H1 (cell line): ENCODE results near the gene POTEM. TPM values are rescaled to one million over a fixed set of nuclear protein-coding genes. Genes with fewer than 3 reads are reported as not detected.
"Not testable (repeated sequence)": the region's sequence is repeated elsewhere in the genome, so short reads cannot be mapped to it uniquely, and the experiment has no call there.

Experiments
- CTCF ChIA-PET: fragments of 300-600 bp; sonication (Branson Sonifier 250); formaldehyde crosslinking; loops from one replicate; lab custom pipeline; 2021; ENCODE audit not compliant: partially characterized antibody; lab: Charles Lee
- POLR2A ChIA-PET: fragments of 300-600 bp; sonication (Branson Sonifier 250); formaldehyde crosslinking; loops from one replicate; lab custom pipeline; 2021; ENCODE audit warnings: inconsistent platforms; ENCODE audit not compliant: partially characterized antibody; lab: Charles Lee
- DNase-seq, 2 experiments: peaks; one replicate each; pipeline versions ENCODE4 v3.0.0 to v3.0.0-alpha.2; 2010 to 2022; ENCODE audit warnings: low spot score in 2 of 2, low read depth in 1 of 2, mixed read lengths in 1 of 2
- FAIRE-seq: peaks from 2 replicates; lab custom pipeline; 2011; peaks lifted over from hg19 to GRCh38; lab: Jason Lieb, UNC
- H2AFZ ChIP-seq: 2 replicates; pipeline ENCODE4 v1.8.1; 2012; ENCODE audit warnings: low read length, inconsistent platforms
- H2AK5ac ChIP-seq: 2 replicates; pipeline ENCODE4 v1.6.1; 2013; ENCODE audit warnings: low read depth, low read length
- H2BK120ac ChIP-seq: replicated peaks from 2 replicates; pipeline ENCODE3; 2013; ENCODE audit warnings: low read depth, low read length, inconsistent platforms
- H2BK12ac ChIP-seq: 2 replicates; pipeline ENCODE4 v1.6.1; 2013; ENCODE audit warnings: low read depth, low read length
- H2BK15ac ChIP-seq: 2 replicates; pipeline ENCODE4 v1.6.1; 2013; ENCODE audit warnings: low read length
- H2BK20ac ChIP-seq: 2 replicates; pipeline ENCODE4 v1.6.1; 2013; ENCODE audit warnings: low read length
- H2BK5ac ChIP-seq: 2 replicates; pipeline ENCODE4 v1.6.1; 2013; ENCODE audit warnings: low read depth, low read length
- H3K14ac ChIP-seq: 2 replicates; pipeline ENCODE4 v1.6.1; 2013; ENCODE audit warnings: inconsistent platforms; ENCODE audit not compliant: insufficient read length
- H3K18ac ChIP-seq: 2 replicates; pipeline ENCODE4 v1.6.1; 2013; ENCODE audit warnings: low read length; ENCODE audit errors: extremely low read depth
- H3K23ac ChIP-seq: 2 replicates; pipeline ENCODE4 v1.6.1; 2013; ENCODE audit warnings: inconsistent platforms; ENCODE audit not compliant: insufficient read length
- H3K23me2 ChIP-seq: 2 replicates; pipeline ENCODE4 v1.6.1; 2013; ENCODE audit warnings: low read depth, low read length
- H3K27ac ChIP-seq: 2 replicates; pipeline ENCODE4 v1.6.1; 2011; ENCODE audit warnings: low read depth, low read length, inconsistent platforms
- H3K27me3 ChIP-seq, 4 experiments: replicated peaks in 1 of 4; 1 replicate in 1 of 4; 2 replicates in 3 of 4; pipeline versions ENCODE4 v1.6.1 to v1.8.1; 2011 to 2013; ENCODE audit warnings: low read length in 3 of 4, mild to moderate bottlenecking in 3 of 4, inconsistent platforms in 2 of 4, mixed read lengths in 2 of 4, moderate library complexity in 1 of 4; ENCODE audit not compliant: control insufficient read depth in 3 of 4, insufficient read depth in 3 of 4; ENCODE audit errors: extremely low read depth in 1 of 4
- H3K36me3 ChIP-seq, 4 experiments: 2 replicates each; pipeline versions ENCODE4 v1.6.1 to v1.8.1; 2011 to 2013; ENCODE audit warnings: mild to moderate bottlenecking in 4 of 4, low read length in 3 of 4, moderate library complexity in 2 of 4, control low read depth in 1 of 4, inconsistent platforms in 1 of 4; ENCODE audit not compliant: insufficient read depth in 4 of 4, control insufficient read depth in 2 of 4
- H3K4ac ChIP-seq: replicated peaks from 2 replicates; pipeline ENCODE3; 2013; ENCODE audit warnings: low read length, low read depth, mixed read lengths, inconsistent platforms; ENCODE audit not compliant: insufficient read length
- H3K4me1 ChIP-seq, 4 experiments: replicated peaks in 1 of 4; 1 replicate in 1 of 4; 2 replicates in 3 of 4; pipeline versions ENCODE4 v1.6.1 to v1.8.1; 2011 to 2013; ENCODE audit warnings: low read length in 3 of 4, inconsistent platforms in 2 of 4, mixed read lengths in 1 of 4; ENCODE audit not compliant: insufficient read depth in 4 of 4, control insufficient read depth in 3 of 4
- H3K4me2 ChIP-seq, 2 experiments: 2 replicates each; pipeline versions ENCODE4 v1.6.1 to v1.8.1; 2011 to 2013; ENCODE audit warnings: low read depth in 2 of 2, low read length in 2 of 2, control low read depth in 1 of 2, inconsistent platforms in 1 of 2, mild to moderate bottlenecking in 1 of 2; ENCODE audit not compliant: insufficient read depth in 1 of 2
- H3K4me3 ChIP-seq, 4 experiments: fragments of 200-600, 300-600 bp in 1 of 4; sonication (generic), shearing (Covaris generic), sonication (Bioruptor Twin) in 1 of 4; 2 replicates each; pipeline versions ENCODE4 v1.5.1 to v1.8.1; 2011 to 2016; ENCODE audit warnings: low read length in 4 of 4, low read depth in 3 of 4, control low read depth in 2 of 4, inconsistent platforms in 2 of 4, mild to moderate bottlenecking in 2 of 4, mixed read lengths in 1 of 4, moderate library complexity in 1 of 4; ENCODE audit not compliant: insufficient read depth in 2 of 4; ENCODE audit errors: extremely low read depth in 1 of 4
- H3K56ac ChIP-seq: replicated peaks from 2 replicates; pipeline ENCODE3; 2013; ENCODE audit warnings: low read depth, mild to moderate bottlenecking, mixed read lengths, low read length, inconsistent platforms; ENCODE audit not compliant: insufficient read length
- H3K79me1 ChIP-seq: 2 replicates; pipeline ENCODE4 v1.6.1; 2013; ENCODE audit warnings: low read depth, low read length, control low read depth
- H3K79me2 ChIP-seq, 2 experiments: 2 replicates each; pipeline versions ENCODE4 v1.6.1 to v1.8.1; 2012 to 2013; ENCODE audit warnings: low read length in 2 of 2, mild to moderate bottlenecking in 2 of 2, inconsistent platforms in 1 of 2; ENCODE audit not compliant: insufficient read depth in 2 of 2, control insufficient read depth in 1 of 2
- H3K9ac ChIP-seq, 4 experiments: replicated peaks in 1 of 4; 1 replicate in 1 of 4; 2 replicates in 3 of 4; pipeline versions ENCODE4 v1.6.1 to v1.8.1; 2011 to 2013; ENCODE audit warnings: low read depth in 3 of 4, low read length in 3 of 4, control low read depth in 2 of 4, mild to moderate bottlenecking in 2 of 4, moderate library complexity in 2 of 4, inconsistent platforms in 1 of 4; ENCODE audit errors: extremely low read depth in 1 of 4
- H3K9me3 ChIP-seq, 2 experiments: 2 replicates each; pipeline versions ENCODE4 v1.6.1 to v1.8.1; 2012 to 2013; ENCODE audit warnings: mild to moderate bottlenecking in 2 of 2, moderate library complexity in 2 of 2, control low read depth in 1 of 2, inconsistent platforms in 1 of 2, low read depth in 1 of 2, low read length in 1 of 2, mixed read lengths in 1 of 2; ENCODE audit not compliant: insufficient read depth in 2 of 2
- H4K20me1 ChIP-seq, 2 experiments: replicated peaks in 1 of 2; 2 replicates each; pipeline versions ENCODE3 to v1.8.1; 2011 to 2013; ENCODE audit warnings: inconsistent platforms in 2 of 2, low read length in 2 of 2, mild to moderate bottlenecking in 1 of 2; ENCODE audit not compliant: insufficient read depth in 2 of 2, control insufficient read depth in 1 of 2
- H4K5ac ChIP-seq: 2 replicates; pipeline ENCODE4 v1.6.1; 2013; ENCODE audit warnings: low read length, low read depth, mixed read lengths, inconsistent platforms; ENCODE audit not compliant: insufficient read length
- H4K8ac ChIP-seq: 2 replicates; pipeline ENCODE4 v1.8.0; 2013; ENCODE audit warnings: mild to moderate bottlenecking, moderate library complexity, low read length, inconsistent platforms; ENCODE audit not compliant: insufficient read depth; ENCODE audit errors: extremely low read depth
- H4K91ac ChIP-seq: replicated peaks from 2 replicates; pipeline ENCODE3; 2013; ENCODE audit warnings: low read length, mixed read lengths, inconsistent platforms; ENCODE audit not compliant: insufficient read length
- WGBS, 2 experiments: shearing (Covaris generic) in 1 of 2; methylation state at CpG; one replicate each; pipeline versions ENCODE4 v1.1.6 to v1.1.7; 2013 to 2015; ENCODE audit warnings: low lambda C conversion rate in 2 of 2, mixed read lengths in 2 of 2, inconsistent platforms in 1 of 2, low coverage in 1 of 2, missing lambda C conversion rate in 1 of 2; ENCODE audit not compliant: insufficient replicate concordance in 2 of 2, insufficient coverage in 1 of 2, insufficient read length in 1 of 2; ENCODE audit errors: extremely low coverage in 1 of 2, missing lambda C conversion rate in 1 of 2; 5-methylcytosine and 5-hydroxymethylcytosine counted together
- polyA plus RNA-seq, 7 experiments: library from polyadenylated mRNA; depleted of rRNA in 3 of 7; stranded (reverse) in 5 of 7; unstranded in 2 of 7; fragments of >200 nt in 5 of 7; fragments of 200-250 nt in 2 of 7; gene quantifications; 1 replicate in 5 of 7; 2 replicates in 1 of 7; 4 replicates in 1 of 7; pipeline versions ENCODE4 v1.2.1 to v1.2.3, GENCODE V29; 2011 to 2013; ENCODE audit warnings: missing spikeins in 2 of 7, mixed read lengths in 2 of 7
- total RNA-seq: library from RNA; stranded (reverse); fragmentation: NEBNext Ultra II Directional; extraction: Animal tissue kit (Norgen Biotek cat#: 25700); gene quantifications from 2 replicates; pipeline ENCODE4 v1.2.1, GENCODE V29; 2021

The POTEM gene
- total and polyA plus RNA-seq, 2 of the 8 experiments (the other 6 are each of a cell fraction or from before 2014, with no cell fraction given) = not detected

- H3K27ac ChIP-seq, CTCF ChIA-PET, H2AFZ ChIP-seq, FAIRE-seq, H2BK120ac ChIP-seq, H2AK5ac ChIP-seq, H3K23ac ChIP-seq, H3K14ac ChIP-seq, H2BK12ac ChIP-seq, H3K79me2 ChIP-seq, DNase-seq, H2BK15ac ChIP-seq, H4K91ac ChIP-seq, H3K36me3 ChIP-seq, H3K9ac ChIP-seq, H2BK5ac ChIP-seq, H3K27me3 ChIP-seq, H3K4ac ChIP-seq, H3K79me1 ChIP-seq, H4K8ac ChIP-seq, H4K5ac ChIP-seq, H3K9me3 ChIP-seq, POLR2A ChIA-PET, H3K23me2 ChIP-seq, H3K18ac ChIP-seq, H3K4me3 ChIP-seq, H3K56ac ChIP-seq, H3K4me2 ChIP-seq, H3K4me1 ChIP-seq, H2BK20ac ChIP-seq, H4K20me1 ChIP-seq: not testable (repeated sequence)
- WGBS, 2 experiments = no CpG with 5 or more reads among the region's 15 CpGs
Measured at GRCh38 chr14:19038785-19039184, 71.6 kb downstream of the POTEM start.

DNA sequence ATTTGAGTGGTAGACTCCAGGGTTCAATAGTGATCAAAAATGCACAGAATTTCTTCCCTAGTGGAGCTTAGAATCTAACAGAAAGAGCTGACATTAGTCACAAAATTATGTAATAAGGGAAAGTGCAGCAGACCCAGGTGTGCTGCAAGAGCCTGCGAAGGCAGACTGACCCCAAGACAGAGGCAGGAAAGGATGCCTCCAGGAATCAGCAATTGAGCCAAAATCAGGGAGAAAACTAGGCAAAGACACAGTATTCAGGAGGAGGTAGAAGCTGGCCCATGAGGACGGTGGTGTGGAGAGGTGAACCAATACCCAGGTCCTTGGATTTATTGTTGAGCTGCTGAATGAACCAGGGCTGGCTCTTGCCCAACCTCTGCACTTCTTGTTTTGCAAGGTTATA, 76.2 kb downstream of the POTEM start:
- H3K27me3 ChIP-seq, H3K4me1 ChIP-seq, H4K91ac ChIP-seq, H3K4ac ChIP-seq, H3K4me2 ChIP-seq, H3K36me3 ChIP-seq, H3K18ac ChIP-seq, H4K20me1 ChIP-seq, H3K9ac ChIP-seq, H3K27ac ChIP-seq, H2AK5ac ChIP-seq, H3K56ac ChIP-seq, H3K79me1 ChIP-seq, H4K8ac ChIP-seq, DNase-seq, H3K14ac ChIP-seq, H3K79me2 ChIP-seq, H3K9me3 ChIP-seq, H2BK120ac ChIP-seq, H2BK15ac ChIP-seq, H3K23me2 ChIP-seq, H2BK20ac ChIP-seq, H3K23ac ChIP-seq, H3K4me3 ChIP-seq, POLR2A ChIA-PET, FAIRE-seq, CTCF ChIA-PET, H2BK5ac ChIP-seq, H2AFZ ChIP-seq, H2BK12ac ChIP-seq, H4K5ac ChIP-seq: not testable (repeated sequence)
- 66% methylated on average over 2 of the region's 2 CpGs; no CpG with 5 or more reads in 1 of the 2 experiments for WGBS, 2 experiments
